ENCODE measurements around the gene TTLL12.
A peak's percentile ranks its signal among the peaks of the same experiment; 100 is the strongest.

TTLL12 gene

DNA sequence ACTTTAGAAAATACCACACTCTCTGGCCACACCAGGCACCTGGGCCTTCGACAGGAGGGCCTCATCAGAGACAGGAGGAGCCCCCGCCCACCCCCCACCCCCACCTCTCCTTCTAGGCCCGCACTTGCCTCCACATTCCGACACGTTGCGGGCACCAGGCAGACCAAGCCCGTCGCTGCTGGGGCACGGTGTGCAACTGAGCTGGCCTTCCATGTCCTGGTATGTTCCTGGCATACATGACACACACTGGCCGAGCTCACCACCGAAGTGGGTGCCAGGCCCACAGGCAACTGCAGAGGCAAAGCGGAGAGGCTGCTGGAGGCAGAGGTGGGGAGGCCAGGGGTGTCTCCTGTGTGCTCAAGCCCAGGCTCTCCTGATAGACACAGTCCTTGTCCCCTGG is 27.0 kb upstream of the TTLL12 start:
- DNase-seq (ENCODE audit: low spot score), result no peak

DNA sequence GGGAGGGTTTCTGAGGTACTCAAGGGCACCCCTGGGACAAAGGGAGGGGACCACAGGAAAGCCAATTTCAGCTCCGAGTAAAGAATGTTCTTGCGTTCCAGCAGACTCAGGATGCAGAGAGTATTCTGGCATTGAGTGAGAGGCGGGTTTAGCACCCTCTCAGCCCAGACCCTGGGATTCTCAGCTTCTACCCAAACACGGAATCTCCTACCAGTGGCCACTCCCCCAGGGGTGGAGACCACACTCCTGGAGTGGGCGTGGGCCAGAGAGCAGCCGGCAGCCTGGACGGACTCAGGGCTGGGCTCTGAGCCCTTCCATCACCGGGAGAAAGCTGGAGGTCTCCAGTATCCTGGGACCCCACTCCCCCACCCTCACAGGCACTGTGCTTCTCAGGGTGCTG is 26.1 kb upstream of the TTLL12 start:
- no peak for DNase-seq (ENCODE audit: low spot score)

DNA sequence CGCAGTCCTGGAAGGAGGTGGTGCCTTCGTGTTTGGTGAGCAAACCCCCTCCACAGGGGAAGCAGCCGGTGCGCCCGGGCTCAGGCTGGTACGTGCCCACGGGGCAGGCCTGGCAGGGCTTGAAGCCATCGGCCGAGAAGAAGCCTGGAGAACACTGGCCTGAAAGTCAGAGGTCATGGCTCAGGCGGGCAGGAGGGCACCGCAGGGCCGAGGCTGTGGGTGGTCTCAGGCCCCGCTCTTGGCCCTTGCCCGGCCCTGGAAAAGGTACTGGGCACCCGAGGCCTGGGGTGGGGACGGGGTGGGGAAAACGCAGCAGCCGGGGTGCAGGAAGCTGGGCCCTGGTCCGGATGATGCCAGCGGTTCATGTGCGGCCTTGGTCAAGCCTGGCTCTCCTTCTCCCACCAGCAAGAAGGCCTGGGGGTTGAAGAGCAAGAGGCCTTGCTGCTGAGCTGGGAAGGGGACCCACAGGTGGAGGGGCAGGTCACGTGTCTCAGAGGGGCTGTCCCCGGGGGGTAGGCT is 25.6 kb upstream of the TTLL12 start:
- no peak for DNase-seq (ENCODE audit: low spot score)

DNA sequence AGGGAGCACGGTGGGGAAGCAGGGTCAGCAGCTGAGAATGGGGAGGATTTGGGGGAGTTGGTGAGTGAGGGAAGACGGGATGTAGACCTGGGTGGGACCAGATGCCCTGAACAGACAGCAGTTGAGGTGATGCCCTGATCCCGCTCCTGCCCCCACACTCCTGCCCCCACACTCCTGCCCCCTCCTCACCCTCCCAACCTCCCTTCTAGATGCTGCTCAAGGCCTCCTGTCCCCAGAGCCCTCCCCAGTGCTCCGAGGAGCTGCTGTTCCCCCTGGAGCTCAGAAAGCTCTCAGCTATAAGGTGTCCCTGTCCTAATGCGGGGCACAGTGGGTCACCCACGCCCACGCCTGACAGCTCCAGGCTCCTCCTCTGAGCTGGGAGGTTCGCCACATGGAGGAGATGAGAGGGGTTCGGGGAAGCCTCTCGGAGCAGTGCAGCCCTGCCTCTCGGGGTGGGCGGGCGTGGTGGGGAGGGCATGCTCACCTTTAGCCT is 25.1 kb upstream of the TTLL12 start:
- DNase-seq (ENCODE audit: low spot score), result no peak

DNA sequence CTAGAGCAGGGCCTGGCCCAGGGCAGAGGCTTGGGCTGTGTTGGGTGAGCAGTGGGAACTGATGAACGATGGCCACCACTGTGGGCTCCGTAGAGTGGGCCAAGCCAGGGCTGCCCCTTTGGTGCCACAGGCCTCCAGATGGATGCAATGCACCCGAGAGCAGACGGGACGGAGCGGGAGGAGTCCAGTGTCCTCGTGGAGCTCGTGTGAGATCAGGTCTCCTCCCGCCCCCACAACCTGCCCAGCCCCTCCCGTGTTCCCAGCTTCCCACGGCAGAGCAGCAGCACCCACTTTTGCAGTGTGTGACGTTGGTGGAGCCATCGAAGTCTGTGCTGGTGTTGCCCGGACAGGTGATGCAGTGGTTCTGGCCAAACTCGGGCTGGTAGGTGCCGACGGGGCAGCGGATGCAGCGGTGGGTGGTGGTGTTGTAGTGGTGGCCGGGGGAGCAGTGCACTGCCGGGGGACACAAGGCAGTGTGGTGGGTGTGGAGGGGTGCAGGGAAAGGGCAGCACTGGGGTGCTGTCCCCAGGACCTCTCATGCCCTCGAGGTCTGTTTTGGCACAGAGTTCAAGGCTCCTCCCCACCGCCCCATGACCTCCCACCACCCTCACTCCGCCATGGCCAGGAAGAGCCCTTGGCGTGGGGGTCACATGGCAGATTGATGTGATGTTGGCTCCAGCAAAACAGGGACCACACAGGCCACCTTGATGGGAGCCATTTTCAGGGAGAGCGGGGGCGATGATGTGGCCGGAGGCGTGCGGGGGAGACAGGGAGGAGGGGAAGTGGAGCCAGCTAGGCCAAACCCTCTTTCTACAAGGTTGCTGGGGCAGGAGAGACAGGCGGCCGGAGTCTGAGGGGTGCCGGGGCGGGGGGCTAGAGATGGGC is 23.9 kb upstream of the TTLL12 start:
- no peak for DNase-seq (ENCODE audit: low spot score)

DNA sequence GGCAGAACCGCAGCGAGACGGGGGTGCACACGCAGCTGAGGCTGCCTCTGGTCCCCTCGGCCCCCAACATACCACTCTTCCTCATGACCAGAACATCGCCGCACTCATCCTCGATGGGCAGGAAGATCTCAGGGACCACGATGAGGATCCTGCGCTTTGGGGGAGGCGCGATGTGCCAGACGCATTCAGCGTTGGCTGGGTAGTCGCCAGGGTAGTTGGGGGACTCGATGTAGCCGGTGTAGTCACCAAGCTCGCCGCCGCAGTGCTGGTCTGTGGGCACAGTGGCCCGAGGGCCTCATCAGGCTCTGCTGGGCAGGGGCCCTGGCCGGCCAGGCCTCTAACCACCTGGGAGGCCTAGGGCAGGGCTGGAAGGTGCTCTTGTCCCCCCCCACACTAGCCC is 23.0 kb upstream of the TTLL12 start:
- DNase-seq (ENCODE audit: low spot score), result no peak

DNA sequence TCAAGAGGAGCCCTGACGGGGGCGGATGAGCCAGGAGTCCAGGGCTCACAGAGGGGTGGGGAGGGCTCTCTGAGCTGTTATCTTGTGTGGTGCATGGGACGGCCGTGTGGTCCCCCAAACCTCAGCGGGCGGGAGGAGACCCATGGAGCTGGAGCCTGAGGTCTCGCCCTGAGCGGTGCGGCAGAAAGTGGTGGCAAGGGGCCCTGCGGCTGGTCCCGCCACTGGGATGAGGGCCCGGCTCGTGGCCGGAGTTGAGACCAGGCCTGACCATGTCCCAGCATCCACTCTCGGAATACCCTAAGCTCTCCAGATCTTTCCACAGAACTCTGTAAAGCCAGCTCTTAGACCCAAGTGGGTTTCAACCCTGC is 22.6 kb upstream of the TTLL12 start:
- DNase-seq (ENCODE audit: low spot score), result no peak

DNA sequence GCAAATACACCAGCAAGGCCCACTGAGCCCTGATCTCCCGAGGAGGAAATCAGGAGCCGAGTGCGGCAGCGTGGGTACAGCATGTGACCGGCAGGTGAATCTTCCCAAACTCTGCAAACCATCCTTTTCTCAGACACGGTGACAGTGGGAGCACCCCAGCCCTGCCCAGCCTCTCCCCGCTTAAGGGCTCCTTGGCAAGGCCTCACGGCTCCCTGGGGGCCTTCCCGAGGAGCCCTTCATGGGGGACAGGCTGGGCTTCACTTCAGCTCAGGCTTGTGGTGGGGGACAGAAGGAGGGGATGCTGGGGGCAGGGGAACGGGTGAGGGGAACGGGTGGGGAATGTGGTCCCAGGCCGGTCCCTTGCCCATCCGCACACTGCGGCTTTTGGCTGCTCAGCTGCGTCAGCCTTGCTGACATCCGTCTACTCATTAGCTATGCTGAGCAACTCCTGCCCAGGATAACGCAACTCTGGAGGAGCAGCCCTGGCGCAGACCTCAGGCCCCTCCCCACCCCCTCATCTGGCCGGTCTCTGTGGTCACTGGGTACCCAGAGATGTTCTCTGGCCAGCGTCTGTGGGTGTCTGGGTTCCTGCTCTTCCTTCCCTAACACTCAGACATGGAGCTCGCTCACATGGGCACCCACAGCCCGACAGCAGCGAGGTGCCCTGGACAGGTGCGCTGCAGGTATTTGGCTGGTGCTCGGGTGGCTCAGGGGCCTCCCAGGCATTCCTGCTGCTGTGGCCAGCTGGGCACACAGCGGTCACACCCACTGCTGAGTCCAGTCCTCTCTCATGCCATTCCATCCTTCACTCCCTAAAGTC is 22.0 kb upstream of the TTLL12 start:
- DNase-seq (ENCODE audit: low spot score), result no peak

DNA sequence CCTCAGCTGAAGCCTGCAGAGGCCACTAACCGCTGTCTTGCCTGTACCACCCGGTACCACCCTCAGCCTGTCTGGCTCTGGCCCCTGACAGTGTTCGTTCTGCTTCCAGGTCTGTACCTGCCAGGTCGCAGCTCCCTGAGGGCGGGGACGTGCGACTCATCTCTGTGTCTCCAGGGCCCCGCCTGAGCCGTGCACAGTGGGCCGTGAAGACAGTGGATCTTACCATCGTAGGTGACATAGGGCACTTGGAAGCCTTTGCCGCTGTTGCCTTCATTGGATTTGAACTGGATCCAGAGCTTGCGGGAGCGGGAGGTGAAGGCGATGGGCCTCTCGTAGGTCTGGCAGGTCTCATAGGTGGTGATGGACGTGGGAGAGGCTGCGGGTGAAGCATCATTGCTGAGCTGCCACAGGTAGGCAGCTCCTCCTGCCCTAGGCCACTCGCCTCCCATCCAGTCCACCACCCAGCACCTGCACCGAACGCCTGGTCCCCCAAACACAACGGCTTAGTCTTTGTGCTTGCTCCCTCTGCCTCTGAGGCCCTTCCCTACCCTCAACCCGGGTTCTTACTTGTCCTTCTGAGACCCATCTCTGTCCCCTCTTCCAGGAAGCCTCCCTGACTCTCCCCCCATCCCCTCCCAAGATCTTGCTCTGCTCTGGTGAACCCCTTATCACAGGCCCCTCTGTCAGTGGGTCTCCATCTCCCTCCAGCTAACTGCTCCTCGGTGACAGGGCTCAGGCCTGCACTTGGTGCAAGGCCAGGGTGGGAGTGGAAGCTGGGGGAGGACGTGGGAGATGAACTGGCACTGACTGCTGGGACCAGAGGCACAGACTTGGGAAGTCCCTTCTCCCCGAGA is 21.1 kb upstream of the TTLL12 start:
- no peak for DNase-seq (ENCODE audit: low spot score)

DNA sequence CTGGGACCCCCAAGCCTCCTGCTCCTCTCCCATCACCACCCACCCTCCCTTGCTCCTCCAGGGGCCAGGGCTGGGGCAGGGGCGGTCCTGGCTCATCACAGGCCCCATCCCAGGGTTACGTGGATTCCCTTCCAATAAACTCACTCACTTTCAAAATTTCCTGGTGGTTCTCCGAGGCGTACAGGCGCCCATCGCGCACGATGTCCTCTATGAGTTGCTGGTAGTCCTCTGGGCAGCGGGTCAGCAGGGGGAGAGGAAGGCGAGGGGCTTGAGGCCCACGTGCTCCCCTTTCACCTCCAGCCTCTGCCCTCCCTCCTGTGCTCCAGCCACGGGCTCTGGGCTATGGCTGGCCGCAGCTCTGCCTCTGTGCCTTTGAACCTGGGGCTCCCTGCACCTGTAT is 20.5 kb upstream of the TTLL12 start:
- no peak for DNase-seq (ENCODE audit: low spot score)

DNA sequence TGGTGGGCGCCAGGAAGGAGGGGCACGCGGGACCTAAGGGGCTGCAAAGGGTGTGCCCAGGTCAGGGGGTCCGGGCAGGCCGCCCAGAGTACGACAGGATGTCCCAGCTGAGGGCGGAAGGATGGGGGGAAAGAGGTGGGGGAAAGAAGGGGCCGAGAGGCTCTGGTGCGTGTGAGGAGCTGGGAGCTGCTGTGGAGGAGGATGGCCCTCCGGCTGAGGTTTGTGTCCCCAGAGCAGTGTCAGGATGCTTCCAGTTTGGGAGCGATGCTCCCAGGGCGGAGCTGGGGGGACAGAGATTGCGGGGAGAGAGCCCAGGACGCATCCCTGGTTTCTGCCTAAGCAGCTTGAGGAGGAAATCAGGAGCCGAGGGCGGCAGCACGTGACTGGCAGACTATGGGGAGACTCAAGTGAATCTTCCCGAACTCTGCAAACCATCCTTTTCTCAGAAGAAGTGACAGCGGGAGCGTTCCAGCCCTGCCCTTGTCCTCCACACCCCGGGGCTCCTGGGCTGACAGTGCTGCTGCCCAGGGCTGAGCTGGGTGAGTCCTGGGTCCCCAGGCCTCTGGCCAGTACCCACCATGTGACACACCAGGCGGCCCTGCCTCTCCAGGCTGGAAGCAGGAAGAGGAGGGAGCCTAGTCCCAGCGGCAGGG is 19.7 kb upstream of the TTLL12 start:
- no peak for DNase-seq (ENCODE audit: low spot score)

DNA sequence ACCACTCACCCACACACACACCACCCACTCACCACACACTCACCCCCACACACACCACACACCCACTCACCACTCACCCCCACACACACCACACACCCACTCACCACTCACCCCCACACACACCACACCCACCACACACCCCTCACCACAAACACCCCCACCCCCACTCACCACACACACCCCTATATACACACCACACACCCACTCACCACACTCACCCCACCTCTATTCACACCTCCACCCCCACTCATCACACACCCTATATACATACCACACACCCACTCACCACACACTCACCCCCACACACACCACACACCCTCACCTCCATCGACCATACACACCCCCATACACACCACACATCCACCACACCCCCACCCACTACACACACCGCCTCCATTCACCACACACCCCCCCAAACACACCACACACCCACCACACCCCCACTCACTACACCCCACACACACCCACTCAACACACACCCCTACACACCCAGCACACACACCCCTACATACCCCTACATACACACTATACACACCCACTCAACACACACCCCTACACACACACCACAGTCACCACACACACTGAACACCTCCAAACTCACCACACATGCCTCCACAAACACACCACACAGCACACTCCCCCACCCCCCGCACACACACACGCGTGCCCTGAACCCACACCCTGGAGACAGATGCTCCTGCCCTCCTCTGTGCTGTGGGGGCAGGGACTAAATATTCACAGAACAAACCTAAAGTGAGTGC is 19.0 kb upstream of the TTLL12 start:
- no peak for DNase-seq (ENCODE audit: low spot score)

DNA sequence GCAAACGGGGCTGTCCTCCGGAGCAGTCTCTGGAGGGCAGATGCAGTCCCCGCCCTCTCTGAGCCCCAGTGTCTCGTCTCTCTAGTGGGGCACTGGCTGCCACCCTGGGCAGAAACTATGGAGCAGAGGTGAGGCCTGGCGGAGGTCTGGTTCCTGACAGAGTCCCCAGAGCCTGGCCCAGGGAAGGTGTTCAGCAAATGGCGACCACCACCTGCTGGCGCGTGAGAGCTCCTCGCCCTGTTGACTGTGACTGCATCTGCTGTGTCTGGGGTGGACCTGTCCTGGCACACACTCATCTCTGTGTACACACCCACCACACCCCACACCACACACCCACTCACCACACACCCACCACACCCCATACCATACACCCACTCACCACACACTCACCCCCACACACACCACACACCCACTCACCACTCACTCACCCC is 18.3 kb upstream of the TTLL12 start:
- peak; percentile 27 for DNase-seq (ENCODE audit: low spot score)

DNA sequence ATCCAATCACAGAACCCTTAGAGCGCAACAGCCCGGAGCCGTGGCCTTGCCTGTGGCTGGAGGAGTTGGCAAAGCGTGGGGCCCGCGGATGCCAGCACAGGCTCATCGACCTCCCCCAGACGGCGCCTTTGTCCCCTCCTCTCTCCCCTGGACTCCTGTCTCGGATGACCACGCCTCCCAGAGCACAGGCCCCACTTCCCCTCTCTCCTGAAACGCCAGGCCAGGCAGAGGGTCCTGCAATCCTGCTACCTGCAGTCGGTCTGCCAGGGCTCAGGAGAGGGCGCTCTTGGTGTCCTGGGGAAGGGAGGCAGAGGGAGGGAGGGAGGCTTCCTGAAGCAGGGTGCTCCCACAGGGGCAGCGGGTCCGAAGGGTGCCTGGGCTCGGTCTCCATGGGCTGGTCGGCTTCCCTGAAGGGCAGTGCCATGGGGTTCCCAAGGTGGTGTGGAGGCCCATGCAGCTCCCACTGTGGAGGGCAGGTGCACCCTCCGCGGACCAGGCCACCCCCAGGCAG is 16.6 kb upstream of the TTLL12 start:
- DNase-seq (ENCODE audit: low spot score), result no peak

DNA sequence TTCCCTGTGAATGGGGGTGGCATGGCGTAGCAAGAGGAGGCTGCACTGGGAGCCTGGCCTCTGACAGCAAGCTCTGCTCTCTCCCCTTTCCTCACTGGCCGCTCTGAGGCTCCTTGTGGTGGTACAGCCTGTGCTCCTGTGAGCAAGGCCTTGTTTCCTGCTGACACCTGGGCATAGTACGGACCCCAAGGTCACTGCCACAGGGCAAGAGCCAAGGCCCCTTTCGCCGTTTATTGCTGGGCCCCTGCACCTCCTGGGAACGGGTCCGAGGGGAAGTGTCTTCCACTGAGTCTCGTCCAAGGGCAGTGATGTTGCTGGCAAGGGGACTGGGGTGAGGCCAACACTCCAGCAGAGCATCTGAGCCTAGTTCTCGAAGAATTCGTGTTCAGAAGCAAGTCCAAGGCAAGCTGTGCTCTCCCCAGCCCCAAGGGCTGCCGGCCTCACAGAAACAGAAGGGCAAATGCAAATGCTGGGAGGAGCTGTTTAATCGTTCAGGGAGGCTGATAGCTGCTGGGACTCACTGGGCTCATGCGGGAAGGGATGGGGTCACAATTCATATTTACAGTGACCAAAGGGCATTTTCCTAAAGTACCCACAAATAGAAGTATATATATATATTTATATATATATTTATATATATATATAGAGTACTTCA is 15.9 kb upstream of the TTLL12 start:
- no peak for DNase-seq (ENCODE audit: low spot score)

DNA sequence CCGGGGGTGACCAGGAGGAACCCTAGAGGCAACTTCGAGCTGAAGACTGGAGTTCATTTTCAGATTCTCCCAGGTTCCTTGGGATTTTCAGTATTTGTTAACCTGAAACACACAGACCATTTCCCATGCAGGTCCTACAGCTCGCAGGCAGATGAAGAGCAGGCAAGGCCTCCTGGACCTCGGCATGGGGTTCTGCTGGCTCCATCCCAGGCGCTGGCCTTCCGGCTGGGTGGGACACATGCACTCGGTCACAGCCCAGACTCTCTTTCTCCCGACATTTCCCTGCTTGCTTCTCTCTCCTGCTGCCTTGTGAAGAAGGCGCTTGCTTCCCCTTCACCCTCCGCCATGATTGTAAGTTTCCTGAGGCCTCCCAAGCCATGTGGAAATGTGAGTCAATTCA is 15.4 kb upstream of the TTLL12 start:
- no peak for DNase-seq (ENCODE audit: low spot score)

DNA sequence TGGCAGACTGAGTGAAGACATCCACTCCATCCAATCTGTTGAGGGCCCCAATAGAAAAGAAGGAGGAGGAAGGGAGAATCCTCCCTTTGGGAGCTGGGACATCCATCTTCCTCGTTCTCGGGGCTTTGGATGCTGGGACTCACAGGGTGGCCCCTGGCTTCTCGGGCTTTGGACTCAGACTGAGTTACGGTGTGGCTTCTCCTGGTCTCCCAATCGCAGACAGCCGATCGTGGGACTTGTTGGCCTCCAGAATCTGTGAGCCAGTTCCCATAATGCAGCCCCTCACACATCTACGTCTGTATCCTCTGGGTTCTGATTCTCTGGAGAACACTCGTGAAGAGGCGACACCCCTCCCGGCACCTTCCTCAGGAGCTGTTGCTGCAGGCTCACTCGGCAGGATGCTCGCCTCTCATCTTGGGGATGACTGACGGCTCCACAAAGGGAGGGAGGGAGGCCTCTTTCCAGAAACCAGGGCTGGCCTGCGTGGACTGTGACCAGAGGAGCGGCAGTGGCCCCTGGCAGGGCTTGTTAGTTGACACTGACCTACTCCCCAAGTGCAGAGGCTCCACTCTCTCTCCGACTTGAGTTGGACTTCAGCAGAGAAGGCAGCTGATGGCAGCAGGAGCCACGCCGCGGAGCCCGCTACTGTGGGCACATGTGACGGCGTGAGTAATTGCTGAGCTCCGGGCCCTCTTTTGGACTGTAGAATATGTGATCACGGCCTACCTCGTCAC is 14.7 kb upstream of the TTLL12 start:
- no peak for DNase-seq (ENCODE audit: low spot score)

DNA sequence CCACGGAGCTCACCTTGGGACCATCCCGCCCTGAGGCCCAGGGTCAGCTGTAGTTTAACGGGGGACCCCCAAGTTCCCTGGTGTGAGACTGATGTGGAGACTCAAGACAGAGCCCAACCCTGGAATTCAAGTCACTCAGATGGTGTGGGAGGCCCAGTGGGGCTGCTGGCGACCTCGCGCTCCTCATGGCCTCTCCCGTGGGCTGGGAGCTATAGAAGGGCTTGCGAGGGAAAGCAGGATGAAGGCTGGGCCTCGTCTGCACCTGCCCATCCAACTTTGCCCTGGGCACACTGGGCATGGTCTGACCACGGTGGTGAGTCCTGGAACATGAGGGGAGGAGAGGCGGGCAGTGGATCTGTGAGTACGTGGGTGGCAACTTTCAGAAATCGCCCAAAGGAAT is 13.6 kb upstream of the TTLL12 start:
- DNase-seq (ENCODE audit: low spot score), result no peak

DNA sequence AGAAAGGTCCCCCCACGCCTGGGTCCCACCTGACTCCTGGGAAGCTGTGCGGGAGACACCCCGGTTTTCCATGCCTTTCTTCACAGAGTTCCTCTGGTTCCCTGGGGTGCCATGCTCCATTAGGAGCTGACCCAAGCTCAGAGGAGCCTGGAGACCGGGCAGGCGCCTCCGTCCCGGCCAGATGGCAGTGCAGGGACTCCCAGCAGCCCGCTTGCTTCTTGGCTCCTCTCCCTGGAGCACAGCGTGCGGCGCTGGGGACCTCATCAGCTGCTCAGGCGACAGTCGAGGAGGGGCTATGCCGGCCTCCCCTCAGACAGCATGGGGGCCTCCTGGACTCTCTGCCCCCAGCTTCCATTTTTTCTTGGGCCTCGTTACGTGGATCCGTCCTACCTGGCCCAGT is 13.1 kb upstream of the TTLL12 start:
- DNase-seq (ENCODE audit: low spot score), result no peak
